Neuron (in vitro differentiated cells): Measurements from ENCODE around the gene C20orf141.
"Not testable (repeated sequence)": the region's sequence is repeated elsewhere in the genome, so short reads cannot be mapped to it uniquely, and the experiment has no call there.

Experiments used
- H2AFZ ChIP-seq: one replicate; pipeline ENCODE4 v1.6.1; 2013; ENCODE audit warnings: low read depth, mild to moderate bottlenecking, inconsistent platforms, low read length, moderate library complexity
- H3K27me3 ChIP-seq: one replicate; pipeline ENCODE4 v1.6.1; 2013; ENCODE audit warnings: low read length; ENCODE audit not compliant: insufficient read depth
- H3K36me3 ChIP-seq: one replicate; pipeline ENCODE4 v1.6.1; 2013; ENCODE audit warnings: low read length; ENCODE audit not compliant: insufficient read depth
- H3K4me1 ChIP-seq: one replicate; pipeline ENCODE4 v1.6.1; 2013; ENCODE audit warnings: low read length; ENCODE audit not compliant: insufficient read depth
- H3K4me3 ChIP-seq: 2 replicates; pipeline ENCODE4 v1.5.1; 2013; ENCODE audit warnings: mild to moderate bottlenecking, low read length, moderate library complexity
- H3K9me3 ChIP-seq: one replicate; pipeline ENCODE4 v1.6.1; 2013; ENCODE audit warnings: low read length

The C20orf141 gene

GRCh38 chr20:2817891-2818595, 3.3 kb downstream of the C20orf141 start:
- peaks cover 2% of the 10 kb centered on the region for H3K9me3 ChIP-seq
- H3K36me3 ChIP-seq, result no peaks in the 10 kb centered on the region
- no peaks in the 10 kb centered on the region for H3K4me1 ChIP-seq
- H2AFZ ChIP-seq, result no peak overlapping the region
- H3K27me3 ChIP-seq, result peaks cover 34% of the 10 kb centered on the region
- no peak overlapping the region for H3K4me3 ChIP-seq

GRCh38 chr20:2820084-2820895, 5.5 kb downstream of the C20orf141 start:
- no peaks in the 10 kb centered on the region for H3K36me3 ChIP-seq
- no peak overlapping the region for H3K4me3 ChIP-seq
- no peak overlapping the region for H2AFZ ChIP-seq
- H3K9me3 ChIP-seq, result peaks cover 2% of the 10 kb centered on the region
- H3K4me1 ChIP-seq, result no peaks in the 10 kb centered on the region
- peaks cover 34% of the 10 kb centered on the region for H3K27me3 ChIP-seq

GRCh38 chr20:2820896-2821869, 6.4 kb downstream of the C20orf141 start:
- no peaks in the 10 kb centered on the region for H3K36me3 ChIP-seq
- H3K27me3 ChIP-seq, result peaks cover 35% of the 10 kb centered on the region
- no peaks in the 10 kb centered on the region for H3K4me1 ChIP-seq
- H3K4me3 ChIP-seq, result no peak overlapping the region
- H3K9me3 ChIP-seq, result peaks cover 2% of the 10 kb centered on the region
- H2AFZ ChIP-seq, result no peak overlapping the region

- H3K27me3 ChIP-seq, result peaks cover 35% of the 10 kb centered on the region
- no peaks in the 10 kb centered on the region for H3K4me1 ChIP-seq
Observed at GRCh38 chr20:2822073-2822472, 7.3 kb downstream of the C20orf141 start.

GRCh38 chr20:2825761-2826160, 11.0 kb downstream of the C20orf141 start:
- Histone ChIP-seq H3K27me3 (peaks cover 15% of the 10 kb centered on the region), H2AFZ (no peak overlapping the region), H3K4me1 (no peaks in the 10 kb centered on the region), H3K4me3 (no peak overlapping the region), H3K36me3 (no peaks in the 10 kb centered on the region), H3K9me3 (peaks cover 2% of the 10 kb centered on the region)

More at GRCh38 chr20:2822073-2822472, 7.3 kb downstream of the C20orf141 start:
- H3K4me3 ChIP-seq, result no peak overlapping the region
- peaks cover 2% of the 10 kb centered on the region for H3K9me3 ChIP-seq
- H3K36me3 ChIP-seq, result no peaks in the 10 kb centered on the region
- H2AFZ ChIP-seq, result no peak overlapping the region

GRCh38 chr20:2826655-2827054, 11.9 kb downstream of the C20orf141 start:
- peaks cover 7% of the 10 kb centered on the region for H3K27me3 ChIP-seq
- H3K9me3 ChIP-seq, result no peaks in the 10 kb centered on the region
- H3K4me3 ChIP-seq, result no peak overlapping the region
- H3K36me3 ChIP-seq, result no peaks in the 10 kb centered on the region
- H3K4me1 ChIP-seq, result no peaks in the 10 kb centered on the region
- H2AFZ ChIP-seq, result no peak overlapping the region

- H3K36me3 ChIP-seq, result no peaks in the 10 kb centered on the region
- H3K9me3 ChIP-seq, result no peaks in the 10 kb centered on the region
- H3K27me3 ChIP-seq, result peaks cover 3% of the 10 kb centered on the region
- no peaks in the 10 kb centered on the region for H3K4me1 ChIP-seq
- H3K4me3 ChIP-seq, result no peak overlapping the region
- no peak overlapping the region for H2AFZ ChIP-seq
Observed at GRCh38 chr20:2829376-2829775, 14.6 kb downstream of the C20orf141 start.

- H2AFZ ChIP-seq, H3K9me3 ChIP-seq, H3K36me3 ChIP-seq, H3K4me3 ChIP-seq, H3K4me1 ChIP-seq, H3K27me3 ChIP-seq: not testable (repeated sequence)
Observed at GRCh38 chr20:2831206-2831605, 16.4 kb downstream of the C20orf141 start.

- Histone ChIP-seq H3K4me1 (peaks cover 9% of the 10 kb centered on the region), H3K27me3 (no peaks in the 10 kb centered on the region), H3K9me3 (no peaks in the 10 kb centered on the region), H2AFZ (no peak overlapping the region), H3K4me3 (no peak overlapping the region), H3K36me3 (peaks cover 5% of the 10 kb centered on the region)
Observed at GRCh38 chr20:2833761-2834160, 19.0 kb downstream of the C20orf141 start.

GRCh38 chr20:2834401-2835110, 19.8 kb downstream of the C20orf141 start:
- Histone ChIP-seq H3K4me1 (peaks cover 9% of the 10 kb centered on the region), H3K4me3 (no peak overlapping the region), H3K9me3 (no peaks in the 10 kb centered on the region), H3K36me3 (peaks cover 5% of the 10 kb centered on the region), H2AFZ (no peak overlapping the region), H3K27me3 (no peaks in the 10 kb centered on the region)

GRCh38 chr20:2835331-2835796, 20.6 kb downstream of the C20orf141 start:
- no peak overlapping the region for H3K4me3 ChIP-seq
- H3K36me3 ChIP-seq, result peaks cover 5% of the 10 kb centered on the region
- H3K4me1 ChIP-seq, result peaks cover 15% of the 10 kb centered on the region
- no peaks in the 10 kb centered on the region for H3K27me3 ChIP-seq
- no peaks in the 10 kb centered on the region for H3K9me3 ChIP-seq
- H2AFZ ChIP-seq, result no peak overlapping the region

- Histone ChIP-seq H3K9me3 (no peaks in the 10 kb centered on the region), H3K4me1 (peaks cover 15% of the 10 kb centered on the region), H3K36me3 (peaks cover 5% of the 10 kb centered on the region), H3K4me3 (no peak overlapping the region), H2AFZ (no peak overlapping the region), H3K27me3 (no peaks in the 10 kb centered on the region)
Observed at GRCh38 chr20:2836035-2836434, 21.2 kb downstream of the C20orf141 start.
